Fibroblast of lung (primary cell): ENCODE results near the gene OSBP2.

ENCODE experiments used
- CTCF ChIP-seq, 2 donors: IDR thresholded peaks in 1 of 2; conservative IDR thresholded peaks in 1 of 2; 1 replicate in 1 of 2; 2 replicates in 1 of 2; pipeline ENCODE4 v1.5.1; 2011 to 2012; ENCODE audit warnings: low read length in 2 of 2, control low read depth in 1 of 2, inconsistent platforms in 1 of 2, low read depth in 1 of 2, mild to moderate bottlenecking in 1 of 2
- EZH2 ChIP-seq: IDR thresholded peaks from 2 replicates; pipeline ENCODE4 v1.5.1; 2012; ENCODE audit warnings: low read length, control low read depth, mild to moderate bottlenecking; ENCODE audit errors: missing control alignments

GRCh38 chr22:30861131-30861530 is 166.5 kb downstream of the OSBP2 start:
- no peak for TF ChIP-seq CTCF (conservative IDR thresholded peaks at IDR 0.05 in 1 of 2, IDR thresholded peaks at IDR 0.05 in 1 of 2; ENCODE audit: low read depth in 1 of 2, low read length in 2 of 2)
- TF ChIP-seq EZH2 = no peak
